HepG2 (cell line): Measurements from ENCODE around the gene HTN3.

ENCODE experiments used
- CEBPG ChIP-seq: IDR thresholded peaks from 2 replicates; pipeline ENCODE4 v1.6.1; 2016
- DR1 ChIP-seq: sonication (generic); formaldehyde crosslinking; IDR thresholded peaks from 2 replicates; pipeline ENCODE4 v1.8.0; 2021; ENCODE audit warnings: mild to moderate bottlenecking, missing genetic modification reagents, inconsistent platforms
- FOXJ3 ChIP-seq: sonication (generic); formaldehyde crosslinking; IDR thresholded peaks from 2 replicates; pipeline ENCODE4 v1.4.0; 2020; ENCODE audit warnings: missing genetic modification reagents, mild to moderate bottlenecking, borderline replicate concordance
- POLR2A ChIP-seq, 2 experiments: IDR thresholded peaks; 2 replicates each; pipeline ENCODE4 v1.6.1; 2011; ENCODE audit warnings: low read depth in 2 of 2, low read length in 2 of 2, mild to moderate bottlenecking in 1 of 2, moderate library complexity in 1 of 2; ENCODE audit not compliant: insufficient read depth in 1 of 2
- SUZ12 ChIP-seq: fragments of 150-350 bp; IDR thresholded peaks from 2 replicates; pipeline ENCODE4 v1.6.1; 2014; ENCODE audit warnings: low read depth, low read length
- U2AF2 ChIP-seq: fragments of 200-400 bp; formaldehyde crosslinking; IDR thresholded peaks from 2 replicates; pipeline ENCODE4 v1.6.1; 2017; ENCODE audit warnings: low read depth, mild to moderate bottlenecking, low read length
- ZFP36 ChIP-seq: fragments of 150-350 bp; IDR thresholded peaks from 2 replicates; pipeline ENCODE4 v1.6.1; 2018; ENCODE audit warnings: borderline replicate concordance, low read length, low read depth; ENCODE audit not compliant: partially characterized antibody
- ZNF562 ChIP-seq: sonication (generic); formaldehyde crosslinking; IDR thresholded peaks from 2 replicates; pipeline ENCODE4 v1.8.0; 2022; ENCODE audit warnings: missing genetic modification reagents, borderline replicate concordance
- ZNF644 ChIP-seq: IDR thresholded peaks from 2 replicates; pipeline ENCODE4 v1.6.1; 2016; ENCODE audit warnings: low read depth
- ZNF713 ChIP-seq: sonication (generic); formaldehyde crosslinking; IDR thresholded peaks from 2 replicates; pipeline ENCODE4 v1.4.0; 2020; ENCODE audit warnings: mild to moderate bottlenecking, missing genetic modification reagents
- TF ChIP-seq, protein P1 (sequence below): sonication (generic); formaldehyde crosslinking; IDR thresholded peaks from 2 replicates; pipeline ENCODE4 v1.5.0; 2020; ENCODE audit warnings: mild to moderate bottlenecking, missing genetic modification reagents, moderate library complexity
- TF ChIP-seq, protein P2 (sequence below): IDR thresholded peaks from 2 replicates; pipeline ENCODE4 v1.6.1; 2016; ENCODE audit warnings: missing biosample characterization, missing genetic modification reagents, low read depth
- TF ChIP-seq, protein P3 (sequence below): sonication (generic); formaldehyde crosslinking; IDR thresholded peaks from 2 replicates; pipeline ENCODE4 v1.8.0; 2022; ENCODE audit warnings: missing genetic modification reagents, mild to moderate bottlenecking, moderate library complexity, borderline replicate concordance

DNA sequence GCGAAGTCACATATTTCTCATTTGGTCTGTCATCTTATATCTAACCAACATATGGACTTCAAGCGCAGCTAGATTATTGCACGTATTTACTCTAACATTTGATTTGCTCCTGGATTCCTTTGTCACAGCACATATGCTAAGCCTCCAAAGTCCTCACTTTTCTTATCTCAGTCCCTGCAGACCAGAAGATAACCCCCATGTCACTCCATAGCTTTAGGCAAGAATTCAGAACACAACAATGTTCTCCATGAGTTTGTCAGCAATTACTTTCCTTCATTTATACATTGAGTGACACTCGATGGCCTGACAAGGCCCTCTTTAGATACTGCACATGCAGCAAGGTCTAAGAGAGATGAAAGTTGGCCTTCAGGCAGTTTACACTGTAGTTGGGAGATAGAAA is 37.2 kb upstream of the HTN3 start:
- TF ChIP-seq CEBPG = no peak
- TF ChIP-seq ZNF644 (CRISPR knock-in tag) = no peak
- TF ChIP-seq ZFP36 = no peak
- TF ChIP-seq, protein P1, sequence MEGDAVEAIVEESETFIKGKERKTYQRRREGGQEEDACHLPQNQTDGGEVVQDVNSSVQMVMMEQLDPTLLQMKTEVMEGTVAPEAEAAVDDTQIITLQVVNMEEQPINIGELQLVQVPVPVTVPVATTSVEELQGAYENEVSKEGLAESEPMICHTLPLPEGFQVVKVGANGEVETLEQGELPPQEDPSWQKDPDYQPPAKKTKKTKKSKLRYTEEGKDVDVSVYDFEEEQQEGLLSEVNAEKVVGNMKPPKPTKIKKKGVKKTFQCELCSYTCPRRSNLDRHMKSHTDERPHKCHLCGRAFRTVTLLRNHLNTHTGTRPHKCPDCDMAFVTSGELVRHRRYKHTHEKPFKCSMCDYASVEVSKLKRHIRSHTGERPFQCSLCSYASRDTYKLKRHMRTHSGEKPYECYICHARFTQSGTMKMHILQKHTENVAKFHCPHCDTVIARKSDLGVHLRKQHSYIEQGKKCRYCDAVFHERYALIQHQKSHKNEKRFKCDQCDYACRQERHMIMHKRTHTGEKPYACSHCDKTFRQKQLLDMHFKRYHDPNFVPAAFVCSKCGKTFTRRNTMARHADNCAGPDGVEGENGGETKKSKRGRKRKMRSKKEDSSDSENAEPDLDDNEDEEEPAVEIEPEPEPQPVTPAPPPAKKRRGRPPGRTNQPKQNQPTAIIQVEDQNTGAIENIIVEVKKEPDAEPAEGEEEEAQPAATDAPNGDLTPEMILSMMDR = no peak
- TF ChIP-seq SUZ12 = no peak
- no peak for TF ChIP-seq DR1 (CRISPR knock-in tag)
- TF ChIP-seq FOXJ3 (CRISPR knock-in tag) = no peak
- TF ChIP-seq ZNF562 (CRISPR knock-in tag) = no peak
- TF ChIP-seq, protein P2, sequence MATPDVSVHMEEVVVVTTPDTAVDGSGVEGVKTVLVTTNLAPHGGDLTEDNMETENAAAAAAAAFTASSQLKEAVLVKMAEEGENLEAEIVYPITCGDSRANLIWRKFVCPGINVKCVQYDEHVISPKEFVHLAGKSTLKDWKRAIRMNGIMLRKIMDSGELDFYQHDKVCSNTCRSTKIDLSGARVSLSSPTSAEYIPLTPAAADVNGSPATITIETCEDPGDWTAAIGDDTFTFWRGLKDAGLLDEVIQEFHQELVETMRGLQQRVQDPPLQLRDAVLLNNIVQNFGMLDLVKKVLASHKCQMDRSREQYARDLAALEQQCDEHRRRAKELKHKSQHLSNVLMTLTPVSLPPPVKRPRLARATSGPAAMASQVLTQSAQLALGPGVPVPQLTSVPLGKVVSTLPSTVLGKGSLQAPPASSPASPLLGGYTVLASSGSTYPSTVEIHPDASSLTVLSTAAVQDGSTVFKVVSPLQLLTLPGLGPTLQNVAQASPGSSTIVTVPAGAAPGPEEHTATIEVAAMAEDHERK (CRISPR knock-in tag) = no peak
- no peak for TF ChIP-seq ZNF713 (CRISPR knock-in tag)
- no peak for TF ChIP-seq POLR2A (IDR thresholded peaks at IDR 0.05; ENCODE audit: insufficient read depth in 1 of 2, low read depth in 2 of 2, low read length in 2 of 2)
- TF ChIP-seq, protein P3, sequence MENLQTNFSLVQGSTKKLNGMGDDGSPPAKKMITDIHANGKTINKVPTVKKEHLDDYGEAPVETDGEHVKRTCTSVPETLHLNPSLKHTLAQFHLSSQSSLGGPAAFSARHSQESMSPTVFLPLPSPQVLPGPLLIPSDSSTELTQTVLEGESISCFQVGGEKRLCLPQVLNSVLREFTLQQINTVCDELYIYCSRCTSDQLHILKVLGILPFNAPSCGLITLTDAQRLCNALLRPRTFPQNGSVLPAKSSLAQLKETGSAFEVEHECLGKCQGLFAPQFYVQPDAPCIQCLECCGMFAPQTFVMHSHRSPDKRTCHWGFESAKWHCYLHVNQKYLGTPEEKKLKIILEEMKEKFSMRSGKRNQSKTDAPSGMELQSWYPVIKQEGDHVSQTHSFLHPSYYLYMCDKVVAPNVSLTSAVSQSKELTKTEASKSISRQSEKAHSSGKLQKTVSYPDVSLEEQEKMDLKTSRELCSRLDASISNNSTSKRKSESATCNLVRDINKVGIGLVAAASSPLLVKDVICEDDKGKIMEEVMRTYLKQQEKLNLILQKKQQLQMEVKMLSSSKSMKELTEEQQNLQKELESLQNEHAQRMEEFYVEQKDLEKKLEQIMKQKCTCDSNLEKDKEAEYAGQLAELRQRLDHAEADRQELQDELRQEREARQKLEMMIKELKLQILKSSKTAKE (CRISPR knock-in tag) = no peak
- no peak for TF ChIP-seq U2AF2
